Stomach smooth muscle (tissue), 2 donors: Measurements from ENCODE around the gene DRC7.

ENCODE experiments used
- H3K27ac ChIP-seq: one replicate; pipeline ENCODE4 v1.7.0; 2013; ENCODE audit warnings: mild to moderate bottlenecking, low read length, inconsistent platforms
- H3K27me3 ChIP-seq, 2 donors: one replicate each; pipeline ENCODE4 v1.7.0; 2013; ENCODE audit warnings: low read length in 2 of 2; ENCODE audit not compliant: insufficient read depth in 2 of 2, control insufficient read depth in 1 of 2
- H3K36me3 ChIP-seq, 2 donors: one replicate each; pipeline ENCODE4 v1.7.0; 2013; ENCODE audit warnings: low read length in 2 of 2; ENCODE audit not compliant: control insufficient read depth in 2 of 2, insufficient read depth in 2 of 2
- H3K4me1 ChIP-seq: one replicate; pipeline ENCODE4 v1.7.0; 2013; ENCODE audit warnings: low read length; ENCODE audit not compliant: control insufficient read depth, insufficient read depth
- H3K4me3 ChIP-seq, 2 donors: one replicate each; pipeline ENCODE4 v1.7.0; 2013; ENCODE audit warnings: low read length in 2 of 2
- H3K9ac ChIP-seq, 2 donors: one replicate each; pipeline ENCODE4 v1.7.0; 2013; ENCODE audit warnings: low read length in 2 of 2, mild to moderate bottlenecking in 1 of 2
- H3K9me3 ChIP-seq, 2 donors: one replicate each; pipeline ENCODE4 v1.7.0; 2013; ENCODE audit warnings: low read length in 2 of 2; ENCODE audit not compliant: control insufficient read depth in 2 of 2
- donor health status: healthy.
- donor health status: Pancreatic carcinoma.

The DRC7 gene

DNA sequence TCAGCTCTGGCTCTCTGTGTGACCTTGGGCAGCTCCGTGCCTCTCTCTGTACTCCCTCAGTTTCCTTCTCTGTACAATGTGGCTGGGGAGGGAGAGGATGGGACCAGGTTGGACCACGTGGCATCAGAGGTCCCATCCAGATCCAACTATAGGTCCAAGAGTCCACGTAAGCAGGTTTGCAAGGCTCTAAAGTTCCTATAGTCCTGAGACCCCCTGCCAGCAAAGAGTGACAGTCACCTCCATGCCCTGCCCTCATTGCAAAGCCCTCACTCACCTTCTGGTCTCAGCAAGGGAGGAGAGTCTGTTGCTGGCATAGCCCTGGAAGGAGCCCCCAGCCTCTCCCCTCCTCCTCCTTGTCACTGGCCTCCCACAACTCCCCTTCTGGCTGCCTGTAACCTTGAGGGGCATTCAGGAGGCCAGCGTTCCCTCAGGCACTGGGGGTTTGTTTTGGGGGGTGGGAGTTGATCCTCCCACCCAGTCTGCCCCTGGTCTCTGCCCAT lies 6.1 kb upstream of the DRC7 start:
- H3K27me3 ChIP-seq = peaks cover 0 to 18% of the 10 kb centered on the region in 2 donors
- H3K9me3 ChIP-seq = peaks cover 0 to 6% of the 10 kb centered on the region in 2 donors
- H3K27ac ChIP-seq = no peak overlapping the region

GRCh38 chr16:57688987-57689761 lies 5.4 kb upstream of the DRC7 start:
- Histone ChIP-seq H3K4me1 (no peaks in the 10 kb centered on the region), H3K27ac (no peak overlapping the region), H3K36me3 (no peaks in the 10 kb centered on the region), H3K9me3 (peaks cover 0 to 6% of the 10 kb centered on the region in 2 donors), H3K27me3 (peaks cover 0 to 18% of the 10 kb centered on the region in 2 donors), H3K9ac (no peak overlapping the region), H3K4me3 (no peak overlapping the region)

More for the DNA sequence above, 6.1 kb upstream of the DRC7 start:
- no peaks in the 10 kb centered on the region for H3K36me3 ChIP-seq
- H3K4me3 ChIP-seq = no peak overlapping the region
- no peak overlapping the region for H3K9ac ChIP-seq
- H3K4me1 ChIP-seq = no peaks in the 10 kb centered on the region

DNA sequence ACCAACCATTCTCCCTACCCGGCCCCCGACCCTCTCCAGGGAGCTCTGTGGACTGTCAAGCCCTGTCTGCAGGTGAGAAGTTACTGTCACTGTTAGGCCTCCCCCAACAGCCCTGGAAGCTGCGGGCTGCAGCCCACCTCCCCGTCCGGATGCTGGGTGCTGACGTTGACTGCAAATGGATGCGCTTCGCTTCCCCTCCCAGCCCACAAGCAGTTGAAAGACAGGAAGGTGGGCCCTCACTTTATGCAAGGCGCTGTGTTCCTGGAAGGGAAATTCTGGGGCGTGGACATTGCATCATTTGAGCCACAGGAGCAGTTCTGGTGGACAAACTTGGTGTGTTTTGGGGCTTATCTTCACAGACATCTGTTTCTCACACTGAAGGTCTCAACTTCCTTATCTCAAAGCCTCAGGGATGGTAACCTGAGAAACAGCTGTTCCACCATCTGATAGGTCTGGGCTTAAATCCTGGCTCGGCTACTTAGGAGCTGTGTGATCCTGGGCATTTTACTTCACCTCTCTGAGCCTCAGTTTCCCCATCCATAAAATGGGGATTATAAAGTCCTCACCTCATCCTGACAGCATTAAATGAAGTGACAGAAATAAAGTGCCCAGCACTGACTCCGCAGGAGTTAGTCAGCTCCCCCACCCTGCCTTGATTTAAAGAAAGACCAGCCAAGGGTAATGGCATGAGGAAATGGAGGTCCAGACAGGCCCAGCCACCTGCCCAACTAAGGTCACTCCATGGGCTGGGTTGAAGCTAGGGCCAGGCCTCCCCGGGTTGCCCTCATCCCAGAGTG lies 4.6 kb upstream of the DRC7 start:
- Histone ChIP-seq H3K27me3 (peaks cover 0 to 16% of the 10 kb centered on the region in 2 donors), H3K9me3 (peaks cover 0 to 6% of the 10 kb centered on the region in 2 donors), H3K4me3 (no peak overlapping the region), H3K4me1 (no peaks in the 10 kb centered on the region), H3K9ac (no peak overlapping the region), H3K27ac (no peak overlapping the region), H3K36me3 (no peaks in the 10 kb centered on the region)

GRCh38 chr16:57690782-57691471 lies 3.7 kb upstream of the DRC7 start:
- Histone ChIP-seq H3K9ac (no peak overlapping the region), H3K4me3 (no peak overlapping the region)

DNA sequence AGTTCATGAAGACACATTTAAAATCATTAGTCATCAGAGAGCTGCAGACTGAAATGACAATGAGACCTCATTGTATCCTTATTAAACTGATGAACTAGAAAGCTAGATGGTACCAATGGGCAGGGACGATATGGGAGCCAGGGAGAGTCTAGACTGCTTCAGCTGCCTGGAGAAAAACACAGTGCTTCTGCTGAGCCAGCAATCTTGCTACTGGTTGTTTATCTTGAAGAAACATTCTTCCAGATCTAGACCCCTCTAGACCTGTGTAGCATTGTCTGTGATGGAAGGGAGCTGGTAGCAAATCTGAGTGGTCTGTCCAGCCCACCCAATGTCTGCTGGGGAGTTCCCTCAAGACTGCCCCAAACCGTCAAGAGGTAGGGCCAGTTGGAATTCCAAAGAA lies 2.0 kb upstream of the DRC7 start:
- H3K4me3 ChIP-seq = no peak overlapping the region
- no peak overlapping the region for H3K9ac ChIP-seq
- peaks cover 0 to 15% of the 10 kb centered on the region in 2 donors for H3K27me3 ChIP-seq
- no peak overlapping the region for H3K27ac ChIP-seq
- no peaks in the 10 kb centered on the region for H3K36me3 ChIP-seq
- no peaks in the 10 kb centered on the region for H3K4me1 ChIP-seq
- H3K9me3 ChIP-seq = peaks cover 0 to 6% of the 10 kb centered on the region in 2 donors

More at GRCh38 chr16:57690782-57691471, 3.7 kb upstream of the DRC7 start:
- Histone ChIP-seq H3K36me3 (no peaks in the 10 kb centered on the region), H3K27ac (no peak overlapping the region), H3K27me3 (peaks cover 0 to 15% of the 10 kb centered on the region in 2 donors), H3K9me3 (peaks cover 0 to 6% of the 10 kb centered on the region in 2 donors), H3K4me1 (no peaks in the 10 kb centered on the region)

GRCh38 chr16:57693550-57693949 lies 1.1 kb upstream of the DRC7 start:
- H3K36me3 ChIP-seq = no peaks in the 10 kb centered on the region
- peaks cover 0 to 6% of the 10 kb centered on the region in 2 donors for H3K9me3 ChIP-seq
- no peak overlapping the region for H3K4me3 ChIP-seq
- H3K4me1 ChIP-seq = no peaks in the 10 kb centered on the region
- H3K27me3 ChIP-seq = peaks cover 0 to 12% of the 10 kb centered on the region in 2 donors
- H3K27ac ChIP-seq = no peak overlapping the region
- H3K9ac ChIP-seq = no peak overlapping the region

GRCh38 chr16:57694231-57694724 lies 328 bp upstream of the DRC7 start:
- Histone ChIP-seq H3K9ac (no peak overlapping the region), H3K27ac (no peak overlapping the region), H3K27me3 (peaks cover 0 to 11% of the 10 kb centered on the region in 2 donors), H3K9me3 (peaks cover 0 to 6% of the 10 kb centered on the region in 2 donors), H3K4me3 (no peak overlapping the region), H3K36me3 (no peaks in the 10 kb centered on the region), H3K4me1 (no peaks in the 10 kb centered on the region)

- H3K36me3 ChIP-seq = no peaks in the 10 kb centered on the region
- H3K27ac ChIP-seq = no peak overlapping the region
- peaks cover 0 to 6% of the 10 kb centered on the region in 2 donors for H3K9me3 ChIP-seq
- peaks cover 0 to 4% of the 10 kb centered on the region in 2 donors for H3K27me3 ChIP-seq
- H3K4me1 ChIP-seq = no peaks in the 10 kb centered on the region
- H3K9ac ChIP-seq = no peak overlapping the region
- no peak overlapping the region for H3K4me3 ChIP-seq
These were observed 1.1 kb downstream of the DRC7 start for GRCh38 chr16:57695680-57696069.

- H3K4me3 ChIP-seq = no peak overlapping the region
- no peaks in the 10 kb centered on the region for H3K36me3 ChIP-seq
- no peak overlapping the region for H3K27ac ChIP-seq
- H3K9me3 ChIP-seq = peaks cover 0 to 6% of the 10 kb centered on the region in 2 donors
- H3K9ac ChIP-seq = no peak overlapping the region
- H3K4me1 ChIP-seq = no peaks in the 10 kb centered on the region
- peaks cover 0 to 2% of the 10 kb centered on the region in 2 donors for H3K27me3 ChIP-seq
These were observed 1.6 kb downstream of the DRC7 start for GRCh38 chr16:57696240-57696639.

GRCh38 chr16:57697896-57698537 lies 3.4 kb downstream of the DRC7 start:
- peaks cover 0 to under 1% of the 10 kb centered on the region in 2 donors for H3K9me3 ChIP-seq
- H3K27ac ChIP-seq = no peak overlapping the region
- no peak overlapping the region for H3K4me3 ChIP-seq
- no peaks in the 10 kb centered on the region for H3K27me3 ChIP-seq
- H3K36me3 ChIP-seq = no peaks in the 10 kb centered on the region
- H3K4me1 ChIP-seq = no peaks in the 10 kb centered on the region
- no peak overlapping the region for H3K9ac ChIP-seq
